ENCODE results near the gene PARVG.

GRCh38 chr22:44207981-44208317, 27.2 kb downstream of the PARVG start:
- TF ChIP-seq POLR2A (IDR thresholded peaks at IDR 0.05) = no peak
- no peak for TF ChIP-seq CTCF (IDR thresholded peaks at IDR 0.05)
